Gastroesophageal sphincter (tissue), 3 donors: Measurements from ENCODE around the gene ARHGAP28.

Experiments used
- EP300 ChIP-seq: sonication (generic); formaldehyde crosslinking; IDR thresholded peaks from one replicate; pipeline ENCODE4 v1.6.1; 2017; ENCODE audit warnings: antibody characterized with exemption, mild to moderate bottlenecking
- POLR2A ChIP-seq, 2 donors: fragments of 450-650 bp; IDR thresholded peaks; one replicate each; pipeline ENCODE4 v1.6.1; 2017; ENCODE audit warnings: antibody characterized with exemption in 2 of 2, mild to moderate bottlenecking in 2 of 2, moderate library complexity in 1 of 2
- TF ChIP-seq, protein P1 (sequence below), 4 experiments: fragments of 200-600 bp in 2 of 4; fragments of 450-650 bp in 2 of 4; sonication (generic) in 1 of 4; IDR thresholded peaks; one replicate each; pipeline ENCODE4 v1.5.1; 2017 to 2019; ENCODE audit warnings: antibody characterized with exemption in 4 of 4, mild to moderate bottlenecking in 2 of 4, moderate library complexity in 2 of 4

GRCh38 chr18:6731222-6731596 is 1.7 kb downstream of the ARHGAP28 start:
- TF ChIP-seq, protein P1, sequence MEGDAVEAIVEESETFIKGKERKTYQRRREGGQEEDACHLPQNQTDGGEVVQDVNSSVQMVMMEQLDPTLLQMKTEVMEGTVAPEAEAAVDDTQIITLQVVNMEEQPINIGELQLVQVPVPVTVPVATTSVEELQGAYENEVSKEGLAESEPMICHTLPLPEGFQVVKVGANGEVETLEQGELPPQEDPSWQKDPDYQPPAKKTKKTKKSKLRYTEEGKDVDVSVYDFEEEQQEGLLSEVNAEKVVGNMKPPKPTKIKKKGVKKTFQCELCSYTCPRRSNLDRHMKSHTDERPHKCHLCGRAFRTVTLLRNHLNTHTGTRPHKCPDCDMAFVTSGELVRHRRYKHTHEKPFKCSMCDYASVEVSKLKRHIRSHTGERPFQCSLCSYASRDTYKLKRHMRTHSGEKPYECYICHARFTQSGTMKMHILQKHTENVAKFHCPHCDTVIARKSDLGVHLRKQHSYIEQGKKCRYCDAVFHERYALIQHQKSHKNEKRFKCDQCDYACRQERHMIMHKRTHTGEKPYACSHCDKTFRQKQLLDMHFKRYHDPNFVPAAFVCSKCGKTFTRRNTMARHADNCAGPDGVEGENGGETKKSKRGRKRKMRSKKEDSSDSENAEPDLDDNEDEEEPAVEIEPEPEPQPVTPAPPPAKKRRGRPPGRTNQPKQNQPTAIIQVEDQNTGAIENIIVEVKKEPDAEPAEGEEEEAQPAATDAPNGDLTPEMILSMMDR (IDR thresholded peaks at IDR 0.05), result no peak
- no peak for TF ChIP-seq POLR2A (IDR thresholded peaks at IDR 0.05)
- no peak for TF ChIP-seq EP300
